ENCODE results near the gene FAAP20.

Gene FAAP20

GRCh38 chr1:2235300-2235998 is 40.9 kb upstream of the FAAP20 start:
- H3K4me3 ChIP-seq, result peak overlapping the region; percentile 84 to 88
- intact Hi-C loops (cut with DNase I; ENCODE audit: low total_unique reads), result no loop called here
- no peak for DNase-seq
- no peak for TF ChIP-seq CTCF (IDR thresholded peaks at IDR 0.05)
- peak overlapping the region; percentile 90 to 94 for H3K27ac ChIP-seq
- H3K9me3 ChIP-seq, result no peaks in the 10 kb centered on the region
- peaks cover 11 to 95% (median 81%) of the 10 kb centered on the region in 4 donors for H3K4me1 ChIP-seq
- no peaks in the 10 kb centered on the region for H3K27me3 ChIP-seq
- no peaks in the 10 kb centered on the region for H3K36me3 ChIP-seq

GRCh38 chr1:2234762-2235113 is 40.2 kb upstream of the FAAP20 start:
- H3K4me3 ChIP-seq, result peak overlapping the region; percentile 84 to 88
- peaks cover 11 to 88% (median 74%) of the 10 kb centered on the region in 4 donors for H3K4me1 ChIP-seq
- intact Hi-C loops (cut with DNase I; ENCODE audit: low total_unique reads), result loop anchor here (5.0 kb wide), 2 partner anchors 37 to 78 kb away; no protein-coding TSS in a partner anchor
- no peak for TF ChIP-seq CTCF (IDR thresholded peaks at IDR 0.05)
- H3K27ac ChIP-seq, result peak overlapping the region; percentile 90 to 94
- no peaks in the 10 kb centered on the region for H3K36me3 ChIP-seq
- no peaks in the 10 kb centered on the region for H3K27me3 ChIP-seq
- H3K9me3 ChIP-seq, result no peaks in the 10 kb centered on the region
- no peak for DNase-seq

- peak; percentile 97 to 98 for DNase-seq
- H3K4me3 ChIP-seq, result peak overlapping the region; percentile 84 to 88
- no peaks in the 10 kb centered on the region for H3K9me3 ChIP-seq
- peaks cover 11 to 83% (median 69%) of the 10 kb centered on the region in 4 donors for H3K4me1 ChIP-seq
- intact Hi-C loops (cut with DNase I; ENCODE audit: low total_unique reads), result loop anchor here (5.0 kb wide), 2 partner anchors 37 to 78 kb away; no protein-coding TSS in a partner anchor
- no peaks in the 10 kb centered on the region for H3K27me3 ChIP-seq
- peak overlapping the region; percentile 90 to 94 for H3K27ac ChIP-seq
- TF ChIP-seq CTCF (IDR thresholded peaks at IDR 0.05), result no peak
- no peaks in the 10 kb centered on the region for H3K36me3 ChIP-seq
Observed at GRCh38 chr1:2233997-2234761, 39.6 kb upstream of the FAAP20 start.

GRCh38 chr1:2233468-2233867 is 38.9 kb upstream of the FAAP20 start:
- DNase-seq, result no peak
- H3K4me3 ChIP-seq, result peak overlapping the region; percentile 84 to 88
- intact Hi-C loops (cut with DNase I; ENCODE audit: low total_unique reads), result loop anchor here (5.0 kb wide), 2 partner anchors 36 to 79 kb away; no protein-coding TSS in a partner anchor
- H3K4me1 ChIP-seq, result peaks cover 11 to 75% (median 61%) of the 10 kb centered on the region in 4 donors
- H3K36me3 ChIP-seq, result no peaks in the 10 kb centered on the region
- H3K9me3 ChIP-seq, result no peaks in the 10 kb centered on the region
- peak overlapping the region; percentile 90 to 94 for H3K27ac ChIP-seq
- TF ChIP-seq CTCF (IDR thresholded peaks at IDR 0.05), result no peak
- H3K27me3 ChIP-seq, result no peaks in the 10 kb centered on the region

- H3K36me3 ChIP-seq, result no peaks in the 10 kb centered on the region
- peak overlapping the region; percentile 90 to 94 for H3K27ac ChIP-seq
- peak overlapping the region; percentile 84 to 88 for H3K4me3 ChIP-seq
- H3K9me3 ChIP-seq, result no peaks in the 10 kb centered on the region
- no peak for DNase-seq
- intact Hi-C loops (cut with DNase I; ENCODE audit: low total_unique reads), result loop anchor here (5.0 kb wide), 2 partner anchors 36 to 79 kb away; no protein-coding TSS in a partner anchor
- H3K4me1 ChIP-seq, result peaks cover 11 to 71% (median 57%) of the 10 kb centered on the region in 4 donors
- no peaks in the 10 kb centered on the region for H3K27me3 ChIP-seq
- TF ChIP-seq CTCF (IDR thresholded peaks at IDR 0.05), result no peak
Observed at GRCh38 chr1:2232916-2233438, 38.4 kb upstream of the FAAP20 start.
